ENCODE results near the gene IRF5. TPM values are rescaled to one million over a fixed set of nuclear protein-coding genes. Genes with fewer than 3 reads are reported as not detected.
A peak's percentile ranks its signal among the peaks of the same experiment; 100 is the strongest.

Gene IRF5
- total and polyA plus RNA-seq, 10 of the 15 experiments (the other 5 are each of a cell fraction or from before 2014, with no cell fraction given) = 5.4 to 90.3 (median 61.7) TPM

GRCh38 chr7:128938544-128939074 is 882 bp downstream of the IRF5 start (continued):
- TF ChIP-seq E4F1 (IDR thresholded peaks at IDR 0.05; ENCODE audit: borderline replicate concordance, partially characterized antibody) = no peak
- TF ChIP-seq ZNF384 (IDR thresholded peaks at IDR 0.05; ENCODE audit: borderline replicate concordance, low read depth, low read length) = no peak
- TF ChIP-seq ETV6 (conservative IDR thresholded peaks at IDR 0.05 in 1 of 2, IDR thresholded peaks at IDR 0.05 in 1 of 2; ENCODE audit: borderline replicate concordance in 1 of 2, low read depth in 1 of 2) = no peak
- TF ChIP-seq RUNX3 (IDR thresholded peaks at IDR 0.05; ENCODE audit: low read length) = no peak
- no peak for TF ChIP-seq SREBF2 (IDR thresholded peaks at IDR 0.05; ENCODE audit: low read length)
- TF ChIP-seq, protein P1, sequence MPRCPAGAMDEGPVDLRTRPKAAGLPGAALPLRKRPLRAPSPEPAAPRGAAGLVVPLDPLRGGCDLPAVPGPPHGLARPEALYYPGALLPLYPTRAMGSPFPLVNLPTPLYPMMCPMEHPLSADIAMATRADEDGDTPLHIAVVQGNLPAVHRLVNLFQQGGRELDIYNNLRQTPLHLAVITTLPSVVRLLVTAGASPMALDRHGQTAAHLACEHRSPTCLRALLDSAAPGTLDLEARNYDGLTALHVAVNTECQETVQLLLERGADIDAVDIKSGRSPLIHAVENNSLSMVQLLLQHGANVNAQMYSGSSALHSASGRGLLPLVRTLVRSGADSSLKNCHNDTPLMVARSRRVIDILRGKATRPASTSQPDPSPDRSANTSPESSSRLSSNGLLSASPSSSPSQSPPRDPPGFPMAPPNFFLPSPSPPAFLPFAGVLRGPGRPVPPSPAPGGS (IDR thresholded peaks at IDR 0.05; ENCODE audit: borderline replicate concordance, insufficient read depth, low read depth, low read length, poor library complexity, severe bottlenecking) = no peak
- no peak for TF ChIP-seq ZNF217 (IDR thresholded peaks at IDR 0.05)
- TF ChIP-seq RCOR1 (conservative IDR thresholded peaks at IDR 0.05; ENCODE audit: low read depth, low read length) = no peak
- TF ChIP-seq, protein P2, sequence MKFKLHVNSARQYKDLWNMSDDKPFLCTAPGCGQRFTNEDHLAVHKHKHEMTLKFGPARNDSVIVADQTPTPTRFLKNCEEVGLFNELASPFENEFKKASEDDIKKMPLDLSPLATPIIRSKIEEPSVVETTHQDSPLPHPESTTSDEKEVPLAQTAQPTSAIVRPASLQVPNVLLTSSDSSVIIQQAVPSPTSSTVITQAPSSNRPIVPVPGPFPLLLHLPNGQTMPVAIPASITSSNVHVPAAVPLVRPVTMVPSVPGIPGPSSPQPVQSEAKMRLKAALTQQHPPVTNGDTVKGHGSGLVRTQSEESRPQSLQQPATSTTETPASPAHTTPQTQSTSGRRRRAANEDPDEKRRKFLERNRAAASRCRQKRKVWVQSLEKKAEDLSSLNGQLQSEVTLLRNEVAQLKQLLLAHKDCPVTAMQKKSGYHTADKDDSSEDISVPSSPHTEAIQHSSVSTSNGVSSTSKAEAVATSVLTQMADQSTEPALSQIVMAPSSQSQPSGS (IDR thresholded peaks at IDR 0.05; ENCODE audit: low read length) = no peak
- no peak for TF ChIP-seq TCF3 (IDR thresholded peaks at IDR 0.05; ENCODE audit: borderline replicate concordance, insufficient read depth, low read depth, low read length)
- TF ChIP-seq CHD4 (IDR thresholded peaks at IDR 0.05) = no peak
- TF ChIP-seq BACH1 (IDR thresholded peaks at IDR 0.05; ENCODE audit: borderline replicate concordance) = no peak
- no peak for TF ChIP-seq FOXK2 (IDR thresholded peaks at IDR 0.05)
- no peak for TF ChIP-seq CEBPB (IDR thresholded peaks at IDR 0.05; ENCODE audit: borderline replicate concordance in 1 of 2, low read depth in 2 of 2, low read length in 2 of 2)
- TF ChIP-seq, protein P3, sequence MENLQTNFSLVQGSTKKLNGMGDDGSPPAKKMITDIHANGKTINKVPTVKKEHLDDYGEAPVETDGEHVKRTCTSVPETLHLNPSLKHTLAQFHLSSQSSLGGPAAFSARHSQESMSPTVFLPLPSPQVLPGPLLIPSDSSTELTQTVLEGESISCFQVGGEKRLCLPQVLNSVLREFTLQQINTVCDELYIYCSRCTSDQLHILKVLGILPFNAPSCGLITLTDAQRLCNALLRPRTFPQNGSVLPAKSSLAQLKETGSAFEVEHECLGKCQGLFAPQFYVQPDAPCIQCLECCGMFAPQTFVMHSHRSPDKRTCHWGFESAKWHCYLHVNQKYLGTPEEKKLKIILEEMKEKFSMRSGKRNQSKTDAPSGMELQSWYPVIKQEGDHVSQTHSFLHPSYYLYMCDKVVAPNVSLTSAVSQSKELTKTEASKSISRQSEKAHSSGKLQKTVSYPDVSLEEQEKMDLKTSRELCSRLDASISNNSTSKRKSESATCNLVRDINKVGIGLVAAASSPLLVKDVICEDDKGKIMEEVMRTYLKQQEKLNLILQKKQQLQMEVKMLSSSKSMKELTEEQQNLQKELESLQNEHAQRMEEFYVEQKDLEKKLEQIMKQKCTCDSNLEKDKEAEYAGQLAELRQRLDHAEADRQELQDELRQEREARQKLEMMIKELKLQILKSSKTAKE (IDR thresholded peaks at IDR 0.05; ENCODE audit: low read depth, poor library complexity, severe bottlenecking) = no peak
- no peak for TF ChIP-seq ASH2L (IDR thresholded peaks at IDR 0.05; ENCODE audit: borderline replicate concordance, low read depth)
- TF ChIP-seq, protein P4, sequence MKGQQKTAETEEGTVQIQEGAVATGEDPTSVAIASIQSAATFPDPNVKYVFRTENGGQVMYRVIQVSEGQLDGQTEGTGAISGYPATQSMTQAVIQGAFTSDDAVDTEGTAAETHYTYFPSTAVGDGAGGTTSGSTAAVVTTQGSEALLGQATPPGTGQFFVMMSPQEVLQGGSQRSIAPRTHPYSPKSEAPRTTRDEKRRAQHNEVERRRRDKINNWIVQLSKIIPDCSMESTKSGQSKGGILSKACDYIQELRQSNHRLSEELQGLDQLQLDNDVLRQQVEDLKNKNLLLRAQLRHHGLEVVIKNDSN (IDR thresholded peaks at IDR 0.05; ENCODE audit: borderline replicate concordance, extremely low read length, insufficient read depth, low read depth, low read length) = no peak
- no peak for TF ChIP-seq SIN3A (IDR thresholded peaks at IDR 0.05; ENCODE audit: low read depth, low read length)
- no peak for TF ChIP-seq NFXL1 (IDR thresholded peaks at IDR 0.05; ENCODE audit: borderline replicate concordance)
- TF ChIP-seq STAT1 (conservative IDR thresholded peaks at IDR 0.05) = no peak
- 0 out of 2 replicates have a peak, but pooled peaks have one; percentile 37 for TF ChIP-seq TAF1 (IDR thresholded peaks at IDR 0.05; ENCODE audit: borderline replicate concordance, low read depth, low read length)
